Hippocampal formation (tissue), 2 donors: ENCODE measurements around the gene SP4.

Source experiments
- DNase-seq, 2 donors: peaks; one replicate each; lab custom pipeline; 2025; lab: John Stamatoyannopoulos, UW

SP4 gene

DNA sequence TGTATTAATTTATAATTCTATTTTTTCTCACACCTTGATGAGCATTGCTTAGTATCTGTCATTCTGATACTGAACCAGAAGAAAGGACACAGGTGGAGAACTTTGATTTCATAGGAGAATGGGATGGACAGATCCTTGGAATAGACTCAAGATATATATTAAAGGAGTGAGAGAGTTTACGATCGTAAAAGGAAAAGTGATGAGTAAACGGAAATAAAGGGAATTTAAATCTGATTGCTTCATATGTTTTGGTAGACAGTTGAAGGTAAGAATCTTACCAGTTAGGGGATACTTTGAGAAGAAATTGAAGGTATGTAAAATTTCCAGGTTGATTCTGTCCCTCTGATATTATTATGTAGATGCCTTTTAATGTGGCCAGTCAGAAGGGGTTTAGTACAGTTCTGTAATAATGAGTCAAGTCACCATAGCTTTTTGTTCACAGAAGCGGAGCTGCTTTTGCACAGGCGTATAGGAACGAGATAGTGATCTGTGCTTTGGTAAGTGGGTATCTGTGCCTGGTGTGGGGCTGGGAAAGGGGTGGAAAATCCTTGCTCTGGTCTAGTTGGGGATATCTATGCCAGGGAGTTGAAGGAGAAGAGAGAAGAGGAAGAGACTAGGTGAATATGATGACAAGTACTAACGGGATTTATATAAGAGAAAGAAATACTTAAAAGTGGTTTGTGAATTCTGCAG is 15.4 kb downstream of the SP4 start:
- no peak for DNase-seq

DNA sequence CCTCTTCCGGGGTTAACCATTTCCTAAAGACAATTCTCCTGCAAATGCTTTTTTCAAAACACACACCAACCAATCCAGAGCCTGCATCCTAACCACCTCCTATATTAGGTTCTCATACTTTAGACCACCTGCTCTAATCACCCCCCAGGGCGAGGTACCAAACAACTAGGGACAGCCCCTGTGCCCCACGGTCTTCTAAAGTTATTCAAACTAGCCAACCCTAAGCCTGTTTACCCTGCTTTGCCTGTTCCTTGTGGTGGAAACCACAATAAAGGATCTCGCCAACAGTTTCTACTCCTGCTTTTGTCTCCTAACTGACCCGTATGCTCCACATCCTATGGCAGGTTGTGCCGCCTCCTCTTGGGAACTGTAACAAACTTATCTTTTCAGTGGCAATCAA is 21.1 kb downstream of the SP4 start:
- DNase-seq = no peak

DNA sequence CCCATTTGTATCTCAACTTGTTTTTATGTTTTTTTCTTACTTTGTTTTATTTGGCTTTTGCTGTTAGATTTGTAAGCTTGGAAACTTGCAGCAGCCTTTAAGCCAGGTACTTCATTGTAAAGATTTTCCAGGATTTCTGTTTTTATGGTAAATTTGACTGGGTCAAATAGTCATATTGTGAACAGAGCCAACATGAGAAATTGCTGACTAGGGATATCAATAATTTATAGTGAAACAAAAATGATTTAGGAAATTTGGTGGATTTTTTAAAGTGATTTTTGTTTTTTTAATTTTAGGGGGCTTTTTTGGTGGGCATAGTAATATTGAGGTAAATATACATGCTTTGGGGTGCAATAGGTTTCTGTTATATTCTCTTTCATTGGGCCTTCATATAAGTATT is 22.2 kb downstream of the SP4 start:
- no peak for DNase-seq

GRCh38 chr7:21450941-21451340 is 23.1 kb downstream of the SP4 start:
- DNase-seq = no peak

GRCh38 chr7:21454182-21454581 is 26.3 kb downstream of the SP4 start:
- no peak for DNase-seq

DNA sequence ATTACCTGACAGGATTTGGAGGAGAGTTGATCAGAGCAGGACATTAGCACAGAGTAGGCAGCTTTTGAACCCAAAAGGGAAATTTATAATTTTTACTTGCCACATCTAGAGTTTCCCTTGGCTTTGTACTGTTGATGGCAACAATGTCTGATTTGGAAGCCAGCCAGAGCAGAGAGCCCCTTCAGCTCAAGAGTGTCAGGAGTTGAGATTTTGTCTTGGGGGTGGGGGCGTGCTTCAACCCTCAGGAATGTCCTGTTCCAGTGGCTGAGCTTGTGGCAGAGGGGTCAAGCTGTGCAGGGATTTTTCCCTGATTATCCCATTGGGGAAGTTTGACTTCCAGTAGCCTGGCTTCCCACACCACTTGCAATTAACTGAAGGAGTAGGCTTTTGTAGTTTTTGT is 27.0 kb downstream of the SP4 start:
- DNase-seq = no peak

DNA sequence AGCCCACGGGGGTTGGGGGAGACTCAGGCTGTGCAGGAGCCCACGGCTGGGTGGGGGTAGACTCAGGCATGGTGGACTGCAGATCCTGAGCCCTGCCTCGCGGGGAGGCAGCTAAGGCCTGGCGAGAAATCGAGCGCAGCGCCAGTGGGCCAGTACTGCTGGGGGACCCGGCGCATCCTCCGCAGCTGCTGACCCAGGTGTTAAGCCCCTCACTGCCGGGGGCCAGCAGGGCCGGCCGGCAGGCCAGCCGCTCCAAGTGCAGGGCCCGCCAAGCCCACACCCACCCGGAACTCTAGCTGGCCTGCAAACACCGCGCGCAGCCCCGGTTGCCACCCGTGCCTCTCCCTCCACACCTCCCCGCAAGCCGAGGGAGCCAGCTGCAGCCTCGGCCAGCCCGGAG is 33.4 kb downstream of the SP4 start:
- DNase-seq = no peak

- DNase-seq = no peak
Measured at GRCh38 chr7:21462081-21462480, 34.2 kb downstream of the SP4 start.

- no peak for DNase-seq
Measured at GRCh38 chr7:21463524-21463923, 35.6 kb downstream of the SP4 start.

DNA sequence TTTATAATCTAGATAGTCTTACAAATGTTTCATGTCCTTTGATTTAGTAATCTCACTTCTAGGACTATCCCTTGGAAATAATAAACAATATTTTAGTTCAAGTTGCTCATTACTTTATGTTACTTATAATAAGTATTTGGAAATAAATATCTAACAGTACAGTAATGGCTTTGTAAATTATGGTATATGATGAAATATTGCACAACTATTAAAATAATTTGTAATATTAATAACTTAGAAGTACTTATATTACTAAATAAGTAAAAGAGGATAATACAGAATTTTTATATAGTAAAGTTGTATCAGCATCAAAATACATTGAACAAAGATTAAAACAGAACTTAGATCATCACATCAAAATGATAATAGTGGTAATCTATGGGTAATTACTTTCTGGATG is 41.1 kb downstream of the SP4 start:
- no peak for DNase-seq

- no peak for DNase-seq
Measured at GRCh38 chr7:21469894-21470293, 42.0 kb downstream of the SP4 start.

DNA sequence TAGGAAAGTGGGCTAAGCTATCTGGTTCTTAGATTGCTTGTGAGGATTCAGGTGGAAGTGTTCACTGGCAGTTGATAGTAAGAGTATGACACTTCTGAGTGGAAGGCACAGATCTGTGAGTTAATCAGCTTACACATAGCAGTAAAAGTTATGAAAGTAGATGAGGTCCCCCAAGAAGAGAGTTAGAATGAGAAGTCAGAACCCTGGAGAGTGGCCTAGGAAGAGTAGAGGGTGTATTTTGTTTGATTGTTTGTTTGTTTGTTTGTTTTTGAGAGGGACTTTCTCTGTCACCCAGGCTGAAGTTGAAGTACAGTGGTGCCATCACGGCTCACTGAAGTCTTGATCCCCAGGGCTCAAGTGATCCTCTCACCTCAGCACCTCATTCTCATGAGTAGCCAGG is 44.1 kb downstream of the SP4 start:
- no peak for DNase-seq

DNA sequence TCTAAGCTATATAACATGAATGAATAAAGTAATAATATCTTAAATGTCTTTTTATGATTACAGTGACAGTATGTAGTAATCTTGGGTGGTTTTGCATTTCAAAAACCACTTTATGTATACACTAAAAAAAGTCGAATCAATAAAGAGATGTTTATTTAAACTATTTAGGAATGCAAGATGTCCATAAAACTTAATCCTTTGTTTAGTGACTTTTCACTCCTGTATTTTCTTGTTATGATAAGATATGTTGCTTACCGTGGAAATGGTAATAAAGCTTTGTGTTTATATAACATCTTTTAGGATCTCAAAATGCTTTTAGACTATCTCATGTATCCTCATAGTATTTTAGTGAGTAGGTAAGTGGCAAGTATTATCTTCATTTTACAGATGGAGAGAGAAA is 48.5 kb downstream of the SP4 start:
- no peak for DNase-seq

DNA sequence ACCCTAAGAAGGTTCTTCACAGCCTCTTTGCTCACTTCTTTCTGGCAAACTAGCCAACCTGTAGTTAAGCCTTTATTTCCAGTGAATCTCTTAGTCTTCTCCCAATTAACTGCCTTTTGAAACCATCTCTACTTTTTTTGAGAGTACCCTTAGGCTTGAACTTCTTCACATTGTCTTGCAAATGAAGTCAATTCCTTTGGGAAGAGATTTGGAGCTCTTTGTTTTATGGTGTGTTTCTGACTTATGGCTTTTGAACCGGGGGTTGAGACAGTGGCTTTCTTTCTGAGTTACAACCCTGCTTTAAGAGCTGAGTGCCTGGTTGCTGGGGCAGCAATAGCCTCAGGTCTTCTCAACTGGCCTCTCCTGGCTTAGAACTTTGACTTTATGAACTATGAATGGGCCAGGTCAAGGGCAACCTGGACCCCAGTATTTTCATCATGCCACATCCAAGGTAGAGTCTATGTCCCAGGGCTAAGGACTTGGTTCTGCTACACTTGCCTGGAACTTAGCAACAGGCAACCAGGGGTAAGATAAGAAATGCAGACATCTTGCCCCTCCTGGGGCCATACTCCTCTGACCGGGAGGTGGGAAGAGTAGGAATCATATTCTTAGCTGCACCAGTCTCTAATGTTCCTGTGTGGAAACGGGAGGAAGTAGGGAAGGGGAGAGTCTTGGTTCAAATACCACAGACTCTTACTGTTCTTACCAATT is 53.0 kb downstream of the SP4 start:
- DNase-seq = no peak

GRCh38 chr7:21486511-21486910 is 58.6 kb downstream of the SP4 start:
- DNase-seq = no peak

DNA sequence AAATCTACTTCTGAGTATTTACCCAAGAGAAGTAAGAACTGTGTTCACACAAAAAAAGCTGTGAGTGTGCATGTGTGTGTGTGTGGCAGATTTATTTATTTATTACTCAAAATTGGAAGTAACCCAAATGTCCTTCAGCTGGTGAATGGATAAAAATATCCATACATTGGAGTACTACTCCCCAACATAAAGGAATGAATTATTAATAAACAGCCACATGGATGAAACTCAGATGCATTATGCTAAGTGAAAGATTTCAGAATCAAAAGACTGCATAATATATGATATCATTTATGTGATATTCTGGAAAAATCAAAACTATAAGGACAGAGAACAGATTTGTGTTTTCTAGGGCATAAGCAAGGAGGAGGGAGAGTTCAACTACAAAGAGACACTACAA is 67.8 kb downstream of the SP4 start:
- no peak for DNase-seq

DNA sequence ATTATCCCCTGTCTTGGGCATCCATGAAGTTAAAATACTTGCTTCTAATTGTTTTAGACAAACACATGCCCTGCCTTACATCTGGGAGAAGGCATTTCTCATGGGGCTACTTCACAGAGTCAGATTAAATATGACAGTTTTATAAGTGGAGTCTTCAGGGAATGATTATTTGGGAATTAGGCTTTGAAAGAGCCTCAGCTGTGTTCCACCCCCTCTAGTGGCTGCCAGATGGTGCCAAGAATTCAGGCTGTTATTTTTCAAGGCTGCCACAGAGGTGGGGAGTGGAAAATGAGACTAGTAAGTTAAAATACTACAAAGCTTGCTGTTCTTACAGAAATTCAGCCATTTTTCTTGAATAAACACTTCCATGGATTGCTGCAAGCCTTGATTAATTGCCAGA is 69.2 kb downstream of the SP4 start:
- DNase-seq = no peak

DNA sequence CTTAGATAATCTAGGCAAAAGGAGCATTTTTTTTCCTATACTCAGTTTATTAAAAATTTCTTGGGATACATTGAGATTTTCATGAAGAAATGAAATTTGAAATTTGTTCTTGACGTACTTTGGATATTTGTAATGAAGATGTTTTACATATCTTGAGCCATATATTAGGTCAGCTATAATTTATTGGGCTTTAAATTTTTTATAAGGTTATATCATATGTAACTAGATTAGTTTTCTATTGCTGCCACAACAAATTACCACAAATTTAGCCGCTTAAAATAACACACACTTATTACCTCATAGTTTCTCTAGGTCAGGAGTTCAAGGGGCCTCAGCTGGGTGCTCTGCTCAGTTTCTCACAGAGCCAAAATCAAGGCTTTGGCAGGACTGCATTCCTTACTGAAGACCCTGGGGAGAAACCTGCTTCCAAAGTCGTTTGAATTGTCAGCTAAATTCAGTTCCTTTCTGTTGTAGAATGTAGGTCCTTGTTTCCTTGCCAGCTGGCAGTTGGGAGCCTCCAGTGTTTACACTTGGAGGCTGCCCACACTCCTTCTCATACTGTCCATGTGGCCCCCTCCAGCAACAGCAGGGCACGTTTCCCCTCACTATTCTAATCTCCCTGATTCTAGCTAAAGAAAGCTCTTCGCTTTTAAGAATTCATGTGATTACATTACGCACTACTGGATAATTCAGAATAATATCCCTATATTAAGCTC is 72.4 kb downstream of the SP4 start:
- DNase-seq = no peak

GRCh38 chr7:21504021-21504420 is 76.1 kb downstream of the SP4 start:
- DNase-seq = no peak

DNA sequence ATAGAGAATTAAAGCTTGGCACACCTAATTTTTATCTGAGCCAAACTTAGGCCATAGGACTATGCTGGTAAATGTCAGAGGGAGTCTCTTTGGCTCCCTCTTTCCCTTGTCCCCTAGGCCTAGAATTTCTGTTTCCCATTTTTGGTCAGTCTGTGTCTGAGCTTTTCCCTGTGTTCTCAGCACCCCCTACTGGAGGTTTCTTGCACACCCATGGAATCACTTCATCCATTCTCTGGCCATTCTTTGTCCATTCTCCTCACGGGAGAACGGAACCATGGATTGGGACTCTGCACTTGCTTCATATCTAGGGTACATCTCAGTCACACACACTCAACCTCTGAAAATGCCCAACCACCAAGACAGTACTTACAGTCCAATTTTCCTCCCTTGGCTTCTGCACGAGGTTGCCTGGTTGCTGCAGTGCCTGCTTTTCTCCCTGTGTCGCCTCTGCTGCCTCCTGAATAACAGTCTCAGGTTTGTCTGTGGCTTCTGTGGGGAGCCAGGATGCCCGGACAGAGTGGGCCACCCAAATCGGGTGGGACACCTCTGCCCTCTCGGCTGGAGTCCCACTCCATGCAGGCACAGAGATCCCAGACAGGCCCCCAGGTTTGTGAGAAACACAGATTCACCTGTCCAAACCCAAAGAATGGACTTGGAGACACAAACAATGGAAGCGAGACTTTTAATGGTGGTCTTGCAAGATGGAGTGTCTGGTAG is 79.9 kb downstream of the SP4 start:
- peak in 1 of 2 donors; percentile 49 for DNase-seq

GRCh38 chr7:21508538-21508937 is 80.7 kb downstream of the SP4 start:
- no peak for DNase-seq

DNA sequence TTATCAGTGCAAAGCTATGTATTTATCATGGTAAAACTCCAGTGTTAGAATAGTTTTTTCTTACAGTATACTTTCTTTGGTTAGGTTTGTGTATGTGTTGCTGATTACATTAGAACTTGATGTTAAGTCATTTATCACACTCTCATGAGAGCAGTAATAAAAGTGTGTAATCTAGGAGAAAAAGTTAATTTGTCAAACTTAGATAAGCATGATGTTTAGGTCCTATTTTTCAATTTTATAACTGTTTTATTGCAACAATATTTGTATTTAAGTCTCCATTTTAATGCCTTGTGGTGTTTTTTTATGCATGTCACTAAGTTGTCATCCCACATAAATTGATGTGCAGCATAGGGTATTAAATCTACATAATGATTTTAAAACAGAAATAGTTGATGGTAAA is 86.2 kb downstream of the SP4 start:
- DNase-seq = no peak

DNA sequence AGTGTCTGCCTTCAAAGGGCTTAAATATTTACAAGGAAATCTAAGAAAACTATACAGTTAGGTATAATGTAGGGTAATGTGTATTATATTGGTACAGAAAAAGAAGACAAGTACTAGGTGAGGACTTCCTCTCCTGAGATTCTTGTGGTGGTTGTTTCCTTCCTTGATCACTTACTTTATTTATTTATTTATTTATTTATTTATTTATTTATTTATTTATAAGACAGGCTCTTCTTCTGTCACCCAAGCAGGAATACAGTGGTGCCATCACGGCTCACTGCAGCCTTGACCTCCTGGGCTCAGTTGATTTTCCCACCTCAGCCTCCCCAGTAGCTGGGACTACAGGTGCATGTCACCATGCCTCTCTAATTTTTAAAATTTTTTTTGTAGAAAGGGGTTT is 96.8 kb downstream of the SP4 start:
- DNase-seq = no peak
